Natural killer cell (primary cell): ENCODE results near the gene TIRAP. TPM values are rescaled to one million over a fixed set of nuclear protein-coding genes. Genes with fewer than 3 reads are reported as not detected.

Source experiments
- ATAC-seq, 3 donors: fragments of 150-1000 bp in 2 of 3; fragments of 200-7000 bp in 1 of 3; cut with Tn5 transposase; 1 replicate in 1 of 3; 2 replicates in 2 of 3; pipeline ENCODE4 v1.10.0; 2021; ENCODE audit warnings: mild to moderate bottlenecking in 2 of 3, moderate library complexity in 2 of 3
- DNase-seq, 2 donors: peaks; one replicate each; pipeline versions ENCODE4 v3.0.0 to v3.0.0-alpha.2; 2013 to 2021; ENCODE audit warnings: mixed read lengths in 1 of 2
- H3K27ac ChIP-seq: one replicate; pipeline ENCODE4 v1.5.1; 2013; ENCODE audit warnings: mild to moderate bottlenecking, low read length
- H3K27me3 ChIP-seq: one replicate; pipeline ENCODE4 v1.6.1; 2013; ENCODE audit warnings: low read length; ENCODE audit not compliant: control insufficient read depth, insufficient read depth
- H3K36me3 ChIP-seq: one replicate; pipeline ENCODE4 v1.6.1; 2013; ENCODE audit warnings: low read length; ENCODE audit not compliant: control insufficient read depth, insufficient read depth
- H3K4me1 ChIP-seq: one replicate; pipeline ENCODE4 v1.6.1; 2013; ENCODE audit warnings: low read length; ENCODE audit not compliant: control insufficient read depth, insufficient read depth
- H3K4me3 ChIP-seq: one replicate; pipeline ENCODE4 v1.5.1; 2013; ENCODE audit warnings: low read length
- H3K9me3 ChIP-seq: one replicate; pipeline ENCODE4 v1.6.1; 2013; ENCODE audit warnings: low read length; ENCODE audit not compliant: control insufficient read depth, insufficient read depth
- H3K27ac Mint-ChIP-seq, 2 donors: one replicate each; pipeline ENCODE4 v1.8.0; 2022; ENCODE audit warnings: mild to moderate bottlenecking in 2 of 2, mixed read lengths in 2 of 2, moderate library complexity in 1 of 2
- H3K27me3 Mint-ChIP-seq, 2 donors: one replicate each; pipeline ENCODE4 v1.8.0; 2022; ENCODE audit warnings: low read depth in 2 of 2, mixed read lengths in 2 of 2
- H3K36me3 Mint-ChIP-seq: one replicate; pipeline ENCODE4 v1.8.0; 2022; ENCODE audit warnings: mixed read lengths
- H3K4me1 Mint-ChIP-seq, 2 donors: one replicate each; pipeline ENCODE4 v1.8.0; 2022; ENCODE audit warnings: mixed read lengths in 2 of 2
- H3K4me3 Mint-ChIP-seq: one replicate; pipeline ENCODE4 v1.8.0; 2022; ENCODE audit warnings: mild to moderate bottlenecking, moderate library complexity, mixed read lengths
- H3K9me3 Mint-ChIP-seq, 2 donors: one replicate each; pipeline ENCODE4 v1.8.0; 2022; ENCODE audit warnings: mixed read lengths in 2 of 2
- WGBS: methylation state at CpG from one replicate; pipeline ENCODE4 v1.1.7; 2013; ENCODE audit warnings: missing lambda C conversion rate; ENCODE audit not compliant: insufficient coverage; 5-methylcytosine and 5-hydroxymethylcytosine counted together
- intact Hi-C: fragments of 100-400 bp; cut with micrococcal nuclease; formaldehyde crosslinking; loops from one replicate; pipeline ENCODE4 v1.14.2; 2022
- total RNA-seq, 4 donors: library from RNA; stranded (reverse); fragments of 120-200 nt in 1 of 4; gene quantifications; one replicate each; pipeline versions ENCODE4 v1.2.3 to v1.2.4, GENCODE V29; 2013 to 2022
- TF ChIP-seq, protein P1 (sequence below): fragments of 200-600 bp; IDR thresholded peaks from one replicate; pipeline ENCODE4 v1.8.0; 2022; ENCODE audit warnings: antibody characterized with exemption

Gene TIRAP
- total RNA-seq, 3 donors from 2014 or later (not counting 1 experiment from before 2014, with no cell fraction given): 14.5 to 24.0 (median 19.5) TPM

DNA sequence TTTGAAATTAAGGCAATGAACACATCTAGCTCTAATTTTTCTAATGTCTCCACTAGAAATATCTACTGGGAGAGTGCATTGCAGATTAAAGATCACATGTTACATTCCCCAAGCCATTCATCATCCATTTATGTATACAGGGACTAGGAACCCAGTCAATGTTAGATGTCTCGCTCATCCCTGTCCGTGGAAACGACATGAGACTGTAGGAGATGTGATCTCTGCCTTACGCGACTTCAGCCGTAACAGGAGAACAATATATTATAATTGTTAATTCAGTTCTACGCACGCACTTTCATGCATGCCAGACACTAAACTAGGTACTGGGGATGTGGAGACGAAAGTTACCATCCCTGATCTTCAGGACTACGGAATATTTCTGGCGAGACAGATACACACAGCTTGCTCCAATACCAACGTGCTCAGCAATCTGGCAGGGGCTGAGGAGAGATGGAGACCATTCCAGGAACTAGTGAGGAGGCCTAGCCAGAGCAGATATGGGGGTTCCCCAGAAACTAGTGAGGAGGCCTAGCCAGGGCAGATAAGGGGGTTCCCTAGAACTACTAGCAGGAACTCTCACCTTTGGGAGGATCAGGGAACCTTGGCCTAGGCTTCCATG, 21.7 kb downstream of the TIRAP start:
- H3K36me3 Mint-ChIP-seq: peaks cover under 1% of the 10 kb centered on the region
- H3K27ac Mint-ChIP-seq: peak overlapping the region; percentile 90 to 94
- intact Hi-C loops: loop anchor here (1.0 kb wide), 2 partner anchors 15 to 35 kb away; partner anchors contain the start of gene FOXRED1
- no peaks in the 10 kb centered on the region for H3K27me3 Mint-ChIP-seq
- H3K27ac ChIP-seq: peak overlapping the region; percentile 81
- no peaks in the 10 kb centered on the region for H3K27me3 ChIP-seq
- 81% methylated on average over 12 of the region's 12 CpGs for WGBS
- peak overlapping the region; percentile 96 for H3K4me3 Mint-ChIP-seq
- H3K9me3 Mint-ChIP-seq: no peaks in the 10 kb centered on the region
- peaks cover 29 to 33% of the 10 kb centered on the region in 2 donors for H3K4me1 Mint-ChIP-seq
- no peaks in the 10 kb centered on the region for H3K9me3 ChIP-seq
- peaks cover 6% of the 10 kb centered on the region for H3K36me3 ChIP-seq
- ATAC-seq (no peak), DNase-seq (peak in 1 of 2 donors; percentile 57)
- peaks cover 26% of the 10 kb centered on the region for H3K4me1 ChIP-seq
- TF ChIP-seq, protein P1, sequence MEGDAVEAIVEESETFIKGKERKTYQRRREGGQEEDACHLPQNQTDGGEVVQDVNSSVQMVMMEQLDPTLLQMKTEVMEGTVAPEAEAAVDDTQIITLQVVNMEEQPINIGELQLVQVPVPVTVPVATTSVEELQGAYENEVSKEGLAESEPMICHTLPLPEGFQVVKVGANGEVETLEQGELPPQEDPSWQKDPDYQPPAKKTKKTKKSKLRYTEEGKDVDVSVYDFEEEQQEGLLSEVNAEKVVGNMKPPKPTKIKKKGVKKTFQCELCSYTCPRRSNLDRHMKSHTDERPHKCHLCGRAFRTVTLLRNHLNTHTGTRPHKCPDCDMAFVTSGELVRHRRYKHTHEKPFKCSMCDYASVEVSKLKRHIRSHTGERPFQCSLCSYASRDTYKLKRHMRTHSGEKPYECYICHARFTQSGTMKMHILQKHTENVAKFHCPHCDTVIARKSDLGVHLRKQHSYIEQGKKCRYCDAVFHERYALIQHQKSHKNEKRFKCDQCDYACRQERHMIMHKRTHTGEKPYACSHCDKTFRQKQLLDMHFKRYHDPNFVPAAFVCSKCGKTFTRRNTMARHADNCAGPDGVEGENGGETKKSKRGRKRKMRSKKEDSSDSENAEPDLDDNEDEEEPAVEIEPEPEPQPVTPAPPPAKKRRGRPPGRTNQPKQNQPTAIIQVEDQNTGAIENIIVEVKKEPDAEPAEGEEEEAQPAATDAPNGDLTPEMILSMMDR: no peak
- H3K4me3 ChIP-seq: peak overlapping the region; percentile 69

DNA sequence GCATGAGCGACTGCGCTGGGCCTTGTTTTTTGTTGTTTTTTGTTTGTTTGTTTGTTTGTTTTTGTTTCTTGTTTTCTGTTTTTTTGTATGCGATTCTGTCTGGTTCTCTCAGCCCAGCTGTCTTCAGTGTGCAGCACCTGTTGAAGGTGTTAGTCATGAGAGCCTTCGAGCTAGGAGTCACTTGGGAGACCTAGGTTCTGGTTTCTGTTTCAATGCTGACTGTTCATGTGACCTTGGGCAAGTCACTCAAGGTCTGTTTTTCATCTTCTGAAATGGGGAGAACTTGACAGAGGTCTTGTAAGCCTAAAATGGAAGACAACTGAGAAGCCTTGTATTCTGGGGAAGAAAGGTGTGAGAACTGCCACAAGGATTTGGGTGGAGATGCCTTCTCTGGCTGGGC, 22.8 kb downstream of the TIRAP start:
- DNase-seq (peak in 1 of 2 donors; percentile 40), ATAC-seq (no peak)
- intact Hi-C loops: no loop called here
- H3K27ac ChIP-seq: no peak overlapping the region
- peak overlapping the region; percentile 69 for H3K4me3 Mint-ChIP-seq
- TF ChIP-seq, protein P1: no peak
- no peak overlapping the region for H3K4me3 ChIP-seq
- no peaks in the 10 kb centered on the region for H3K27me3 ChIP-seq
- peaks cover 13% of the 10 kb centered on the region for H3K36me3 ChIP-seq
- WGBS: 80% methylated on average over 4 of the region's 4 CpGs
- H3K9me3 ChIP-seq: no peaks in the 10 kb centered on the region
- H3K9me3 Mint-ChIP-seq: no peaks in the 10 kb centered on the region
- peaks cover 37 to 43% of the 10 kb centered on the region in 2 donors for H3K4me1 Mint-ChIP-seq
- H3K27ac Mint-ChIP-seq: peak overlapping the region; percentile 73 to 77
- peaks cover 6% of the 10 kb centered on the region for H3K36me3 Mint-ChIP-seq
- no peaks in the 10 kb centered on the region for H3K27me3 Mint-ChIP-seq
- peaks cover 32% of the 10 kb centered on the region for H3K4me1 ChIP-seq

DNA sequence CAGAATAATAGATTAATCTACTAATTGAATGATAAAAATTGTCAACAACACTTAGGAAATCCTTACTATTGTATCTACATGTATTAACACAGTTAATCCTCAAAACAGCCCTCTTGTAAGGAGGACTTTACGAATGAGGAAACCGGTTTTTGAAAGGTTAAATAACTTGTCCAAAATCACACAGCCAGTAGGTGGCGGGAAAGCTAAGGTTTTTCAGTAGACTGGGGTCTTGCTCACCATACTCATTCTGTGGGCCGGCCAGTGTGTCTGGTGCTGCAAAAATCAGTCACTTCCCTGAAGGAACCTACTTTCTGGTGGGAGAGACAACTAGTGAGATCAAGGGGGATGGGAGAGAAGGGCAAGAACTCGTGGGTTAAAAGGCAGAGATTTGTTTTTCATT, 24.8 kb downstream of the TIRAP start:
- 46% methylated on average over 4 of the region's 5 CpGs for WGBS
- no peak overlapping the region for H3K4me3 ChIP-seq
- no peaks in the 10 kb centered on the region for H3K27me3 ChIP-seq
- peak overlapping the region in 1 of 2 donors; percentile 35 for H3K27ac Mint-ChIP-seq
- H3K36me3 Mint-ChIP-seq: peaks cover 6% of the 10 kb centered on the region
- peaks cover 14% of the 10 kb centered on the region for H3K36me3 ChIP-seq
- DNase-seq (peak in 1 of 2 donors; percentile 36), ATAC-seq (no peak)
- intact Hi-C loops: no loop called here
- TF ChIP-seq, protein P1: peak; percentile 34
- peaks cover 52% of the 10 kb centered on the region for H3K4me1 ChIP-seq
- peaks cover 54 to 59% of the 10 kb centered on the region in 2 donors for H3K4me1 Mint-ChIP-seq
- H3K27ac ChIP-seq: no peak overlapping the region
- H3K4me3 Mint-ChIP-seq: peak overlapping the region; percentile 45
- no peaks in the 10 kb centered on the region for H3K27me3 Mint-ChIP-seq
- H3K9me3 Mint-ChIP-seq: no peaks in the 10 kb centered on the region
- H3K9me3 ChIP-seq: no peaks in the 10 kb centered on the region
